Erythroblast (primary cell): ENCODE results near the gene METTL17.

ENCODE experiments used
- DNase-seq, 2 experiments: peaks; one replicate each; lab custom pipeline; 2025; lab: John Stamatoyannopoulos, UW
- GATA1 ChIP-seq: IDR thresholded peaks from 2 replicates; pipeline ENCODE4 v1.6.1; 2011; ENCODE audit warnings: low read depth, mild to moderate bottlenecking, control low read depth, low read length, moderate library complexity
- POLR2A ChIP-seq: IDR thresholded peaks from 2 replicates; pipeline ENCODE4 v1.6.1; 2011; ENCODE audit warnings: mild to moderate bottlenecking, low read length

Gene METTL17

GRCh38 chr14:21041676-21042433, 52.1 kb downstream of the METTL17 start, which contains the start of gene RNASE7:
Gene RNASE7 (plus strand): TSS chr14:21042362. CDS start chr14:21042993, 631 bp downstream.
- TF ChIP-seq GATA1: no peak
- DNase-seq: peak; percentile 14 to 27

GRCh38 chr14:21042918-21043317, 53.1 kb downstream of the METTL17 start:
- DNase-seq: no peak
- no peak for TF ChIP-seq POLR2A
- no peak for TF ChIP-seq GATA1

- DNase-seq: no peak
- TF ChIP-seq POLR2A (no peak), GATA1 (no peak)
Observed at GRCh38 chr14:21043387-21043973, 53.7 kb downstream of the METTL17 start.

GRCh38 chr14:21043974-21044618, 54.3 kb downstream of the METTL17 start:
- DNase-seq: peak; percentile 48 to 52
- TF ChIP-seq GATA1 (no peak), POLR2A (no peak)
